ENCODE measurements around the gene CDHR5.
"Not testable (repeated sequence)": the region's sequence is repeated elsewhere in the genome, so short reads cannot be mapped to it uniquely, and the experiment has no call there.

The CDHR5 gene

DNA sequence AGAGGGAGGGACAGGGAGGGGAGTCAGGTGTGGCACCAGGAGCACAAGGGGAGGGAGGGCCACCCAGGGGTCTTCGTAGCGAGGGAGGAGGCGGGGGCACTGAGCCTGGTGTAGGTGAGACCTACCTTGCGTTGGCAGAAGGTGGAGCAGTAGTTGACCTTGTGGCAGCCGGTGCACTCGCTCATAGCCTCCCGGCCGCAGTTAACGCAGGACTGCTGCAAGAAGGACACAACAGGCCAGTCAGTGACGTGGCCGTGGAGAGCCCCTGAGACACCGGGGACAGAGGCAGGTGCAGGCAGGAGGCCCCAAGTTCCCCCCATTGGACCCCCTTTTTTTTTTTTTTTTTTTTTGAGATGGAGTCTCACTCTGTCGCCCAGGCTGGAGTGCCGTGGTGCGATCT is 29.1 kb upstream of the CDHR5 start:
- TF ChIP-seq, protein P1, sequence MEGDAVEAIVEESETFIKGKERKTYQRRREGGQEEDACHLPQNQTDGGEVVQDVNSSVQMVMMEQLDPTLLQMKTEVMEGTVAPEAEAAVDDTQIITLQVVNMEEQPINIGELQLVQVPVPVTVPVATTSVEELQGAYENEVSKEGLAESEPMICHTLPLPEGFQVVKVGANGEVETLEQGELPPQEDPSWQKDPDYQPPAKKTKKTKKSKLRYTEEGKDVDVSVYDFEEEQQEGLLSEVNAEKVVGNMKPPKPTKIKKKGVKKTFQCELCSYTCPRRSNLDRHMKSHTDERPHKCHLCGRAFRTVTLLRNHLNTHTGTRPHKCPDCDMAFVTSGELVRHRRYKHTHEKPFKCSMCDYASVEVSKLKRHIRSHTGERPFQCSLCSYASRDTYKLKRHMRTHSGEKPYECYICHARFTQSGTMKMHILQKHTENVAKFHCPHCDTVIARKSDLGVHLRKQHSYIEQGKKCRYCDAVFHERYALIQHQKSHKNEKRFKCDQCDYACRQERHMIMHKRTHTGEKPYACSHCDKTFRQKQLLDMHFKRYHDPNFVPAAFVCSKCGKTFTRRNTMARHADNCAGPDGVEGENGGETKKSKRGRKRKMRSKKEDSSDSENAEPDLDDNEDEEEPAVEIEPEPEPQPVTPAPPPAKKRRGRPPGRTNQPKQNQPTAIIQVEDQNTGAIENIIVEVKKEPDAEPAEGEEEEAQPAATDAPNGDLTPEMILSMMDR (IDR thresholded peaks at IDR 0.05; ENCODE audit: low read depth, low read length, poor library complexity, severe bottlenecking), result no peak
- TF ChIP-seq EZH2phosphoT487 (IDR thresholded peaks at IDR 0.05; ENCODE audit: borderline replicate concordance, low read length), result no peak
- Histone ChIP-seq H3K9me2 (replicated peaks; ENCODE audit: control insufficient read depth, low read length) (no peaks in the 10 kb centered on the region), H3K27me3 (ENCODE audit: control insufficient read depth, low read length) (no peaks in the 10 kb centered on the region), H3K9me3 (ENCODE audit: control insufficient read depth, insufficient read depth, low read length) (no peaks in the 10 kb centered on the region), H3K79me2 (ENCODE audit: control insufficient read depth, low read length) (no peaks in the 10 kb centered on the region), H3K4me2 (ENCODE audit: low read length) (no peak overlapping the region), H4K20me1 (ENCODE audit: control insufficient read depth, insufficient read depth, low read depth, low read length) (no peaks in the 10 kb centered on the region), H3F3A (ENCODE audit: control insufficient read depth, insufficient read depth) (no peaks in the 10 kb centered on the region), H3K4me3 (ENCODE audit: low read length) (no peak overlapping the region), H3K4me1 (ENCODE audit: control insufficient read depth, low read length) (no peaks in the 10 kb centered on the region), H3K27ac (ENCODE audit: low read depth, low read length) (no peak overlapping the region), H3K36me3 (ENCODE audit: control insufficient read depth, low read length) (no peaks in the 10 kb centered on the region)

GRCh38 chr11:653136-653535 is 28.4 kb upstream of the CDHR5 start:
- not testable (repeated sequence) for H3K27ac ChIP-seq (ENCODE audit: low read depth, low read length); H3K4me3 ChIP-seq (ENCODE audit: low read length); H3K36me3 ChIP-seq (ENCODE audit: control insufficient read depth, low read length); H3F3A ChIP-seq (ENCODE audit: control insufficient read depth, insufficient read depth); H3K9me2 ChIP-seq (replicated peaks; ENCODE audit: control insufficient read depth, low read length); H4K20me1 ChIP-seq (ENCODE audit: control insufficient read depth, insufficient read depth, low read depth, low read length); H3K27me3 ChIP-seq (ENCODE audit: control insufficient read depth, low read length); H3K4me1 ChIP-seq (ENCODE audit: control insufficient read depth, low read length); H3K4me2 ChIP-seq (ENCODE audit: low read length); H3K79me2 ChIP-seq (ENCODE audit: control insufficient read depth, low read length); H3K9me3 ChIP-seq (ENCODE audit: control insufficient read depth, insufficient read depth, low read length)

DNA sequence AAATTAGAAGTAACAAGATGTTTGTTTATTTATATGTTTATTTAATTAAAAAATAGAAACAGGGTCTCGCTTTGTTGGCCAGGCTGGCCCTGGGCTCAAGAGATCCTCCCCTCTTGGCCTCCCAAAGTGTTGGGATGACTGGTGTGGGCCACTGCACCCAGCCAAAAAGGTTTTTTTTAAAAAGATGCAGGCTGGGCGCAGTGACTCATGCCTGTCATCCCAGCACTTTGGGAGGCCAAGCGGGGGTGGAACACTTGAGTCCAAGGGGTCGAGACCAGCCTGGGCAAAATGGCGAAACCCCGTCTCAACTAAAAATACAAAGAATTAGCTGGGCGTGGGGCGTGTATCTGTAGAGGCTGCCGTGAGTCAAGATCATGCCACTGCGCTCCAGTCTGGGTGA is 25.7 kb upstream of the CDHR5 start:
- Histone ChIP-seq H3F3A (ENCODE audit: control insufficient read depth, insufficient read depth) (no peaks in the 10 kb centered on the region), H3K27me3 (ENCODE audit: control insufficient read depth, low read length) (no peaks in the 10 kb centered on the region), H3K27ac (ENCODE audit: low read depth, low read length) (no peak overlapping the region), H3K36me3 (ENCODE audit: control insufficient read depth, low read length) (no peaks in the 10 kb centered on the region), H3K4me2 (ENCODE audit: low read length) (no peak overlapping the region), H3K79me2 (ENCODE audit: control insufficient read depth, low read length) (no peaks in the 10 kb centered on the region), H3K9me3 (ENCODE audit: control insufficient read depth, insufficient read depth, low read length) (no peaks in the 10 kb centered on the region), H3K4me3 (ENCODE audit: low read length) (no peak overlapping the region), H4K20me1 (ENCODE audit: control insufficient read depth, insufficient read depth, low read depth, low read length) (no peaks in the 10 kb centered on the region), H3K4me1 (ENCODE audit: control insufficient read depth, low read length) (no peaks in the 10 kb centered on the region), H3K9me2 (replicated peaks; ENCODE audit: control insufficient read depth, low read length) (no peaks in the 10 kb centered on the region)
- TF ChIP-seq, protein P1 (IDR thresholded peaks at IDR 0.05; ENCODE audit: low read depth, low read length, poor library complexity, severe bottlenecking), result no peak
- no peak for TF ChIP-seq EZH2phosphoT487 (IDR thresholded peaks at IDR 0.05; ENCODE audit: borderline replicate concordance, low read length)

GRCh38 chr11:647672-648158 is 23.0 kb upstream of the CDHR5 start:
- H3K27ac ChIP-seq (ENCODE audit: low read depth, low read length); H3K9me3 ChIP-seq (ENCODE audit: control insufficient read depth, insufficient read depth, low read length); H3F3A ChIP-seq (ENCODE audit: control insufficient read depth, insufficient read depth); H3K4me1 ChIP-seq (ENCODE audit: control insufficient read depth, low read length); H3K4me3 ChIP-seq (ENCODE audit: low read length); H3K27me3 ChIP-seq (ENCODE audit: control insufficient read depth, low read length); H3K9me2 ChIP-seq (replicated peaks; ENCODE audit: control insufficient read depth, low read length); H3K36me3 ChIP-seq (ENCODE audit: control insufficient read depth, low read length); H3K4me2 ChIP-seq (ENCODE audit: low read length); H4K20me1 ChIP-seq (ENCODE audit: control insufficient read depth, insufficient read depth, low read depth, low read length); H3K79me2 ChIP-seq (ENCODE audit: control insufficient read depth, low read length): not testable (repeated sequence)
